ENCODE measurements around the gene TAS2R46.
A peak's percentile ranks its signal among the peaks of the same experiment; 100 is the strongest.
"Not testable (repeated sequence)": the region's sequence is repeated elsewhere in the genome, so short reads cannot be mapped to it uniquely, and the experiment has no call there.

The TAS2R46 gene

GRCh38 chr12:11033959-11034358, 28.1 kb downstream of the TAS2R46 start:
- not testable (repeated sequence) for DNase-seq

GRCh38 chr12:11031307-11031706, 30.8 kb downstream of the TAS2R46 start, which contains the start of gene TAS2R31:
Gene TAS2R31 (minus strand): TSS chr12:11031407. CDS start chr12:11031335, 72 bp downstream.
- no peak for DNase-seq

GRCh38 chr12:11026118-11026517, 36.0 kb downstream of the TAS2R46 start:
- DNase-seq = no peak

GRCh38 chr12:11023387-11023786, 38.7 kb downstream of the TAS2R46 start:
- peak; percentile 20 for DNase-seq

- no peak for DNase-seq
Measured at GRCh38 chr12:11022520-11022919, 39.6 kb downstream of the TAS2R46 start, which contains the start of gene TAS2R19. Gene TAS2R19 (minus strand): TSS chr12:11022620. CDS start chr12:11022571, 49 bp downstream.

GRCh38 chr12:11016937-11017336, 45.2 kb downstream of the TAS2R46 start:
- DNase-seq = no peak

GRCh38 chr12:11015775-11016430, 46.2 kb downstream of the TAS2R46 start:
- DNase-seq = peak; percentile 12

GRCh38 chr12:11014234-11014633, 47.9 kb downstream of the TAS2R46 start:
- DNase-seq = no peak

All from NCI-H69 (cell line).